Astrocyte of the hippocampus (primary cell): ENCODE data around the gene CSTB.
"Not testable (repeated sequence)": the region's sequence is repeated elsewhere in the genome, so short reads cannot be mapped to it uniquely, and the experiment has no call there.

ENCODE experiments used
- DNase-seq: peaks from one replicate; pipeline ENCODE4 v3.0.0; 2011; ENCODE audit warnings: low read depth, low spot score

CSTB gene, protein sequence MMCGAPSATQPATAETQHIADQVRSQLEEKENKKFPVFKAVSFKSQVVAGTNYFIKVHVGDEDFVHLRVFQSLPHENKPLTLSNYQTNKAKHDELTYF

GRCh38 chr21:43775795-43776430, at the start of gene CSTB:
Gene CSTB (minus strand): TSS chr21:43776308. CDS start chr21:43776269, 39 bp downstream.
- peak; percentile 87 for DNase-seq

DNA sequence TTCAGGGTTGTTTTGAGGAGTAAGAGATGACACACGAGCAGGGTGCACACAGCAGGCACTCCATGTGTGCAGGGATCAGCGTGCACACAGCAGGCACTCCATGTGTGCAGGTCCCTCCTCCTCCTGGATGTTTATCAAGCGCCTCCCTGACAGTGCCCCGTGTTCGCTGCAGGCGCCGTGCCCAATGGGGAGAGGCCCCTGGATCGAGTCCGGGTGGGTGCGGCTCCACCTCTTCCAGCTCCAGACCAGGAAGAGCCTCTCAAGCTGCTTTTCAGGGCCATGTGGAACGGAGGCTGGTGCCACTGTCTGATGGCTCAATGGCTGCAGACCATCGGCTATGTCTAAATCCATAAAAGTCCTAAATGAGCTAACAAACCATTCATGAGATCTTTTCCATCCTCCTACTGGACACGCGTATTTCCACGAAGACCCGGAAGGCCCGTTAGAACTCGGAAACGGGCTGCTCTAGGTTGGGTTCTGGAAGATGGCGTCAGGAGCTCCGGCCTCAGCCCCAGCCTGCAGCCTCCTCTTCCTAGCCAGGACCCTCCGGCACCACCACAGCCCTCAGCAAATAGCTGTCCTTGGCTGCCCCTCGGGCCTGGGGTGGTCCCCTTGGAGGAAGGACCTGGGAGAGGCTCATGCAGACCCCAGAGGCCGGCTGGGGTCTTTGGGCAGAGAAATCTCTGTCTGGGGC, 49.3 kb upstream of the CSTB start:
- no peak for DNase-seq

- no peak for DNase-seq
Observed at GRCh38 chr21:43824333-43825241, 48.5 kb upstream of the CSTB start.

- not testable (repeated sequence) for DNase-seq
Observed at GRCh38 chr21:43822741-43823140, 46.6 kb upstream of the CSTB start.

DNA sequence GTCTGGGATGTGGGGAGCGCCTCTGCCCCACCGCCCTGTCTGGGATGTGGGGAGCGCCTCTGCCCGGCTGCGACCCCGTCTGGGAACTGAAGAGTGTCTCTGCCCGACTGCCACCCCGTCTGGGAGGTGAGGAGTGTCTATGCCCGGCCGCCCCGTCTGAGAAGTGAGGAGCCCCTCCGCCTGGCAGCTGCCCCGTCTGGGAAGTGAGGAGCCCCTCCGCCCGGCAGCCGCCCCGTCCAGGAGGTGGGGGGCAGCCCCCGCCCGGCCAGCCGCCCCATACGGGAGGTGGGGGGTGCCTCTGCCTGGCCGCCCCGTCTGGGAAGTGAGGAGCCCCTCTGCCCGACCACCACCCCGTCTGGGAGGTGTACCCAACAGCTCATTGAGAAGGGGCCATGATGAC, 46.1 kb upstream of the CSTB start:
- DNase-seq, result not testable (repeated sequence)

GRCh38 chr21:43820466-43820865, 44.4 kb upstream of the CSTB start:
- DNase-seq, result no peak

DNA sequence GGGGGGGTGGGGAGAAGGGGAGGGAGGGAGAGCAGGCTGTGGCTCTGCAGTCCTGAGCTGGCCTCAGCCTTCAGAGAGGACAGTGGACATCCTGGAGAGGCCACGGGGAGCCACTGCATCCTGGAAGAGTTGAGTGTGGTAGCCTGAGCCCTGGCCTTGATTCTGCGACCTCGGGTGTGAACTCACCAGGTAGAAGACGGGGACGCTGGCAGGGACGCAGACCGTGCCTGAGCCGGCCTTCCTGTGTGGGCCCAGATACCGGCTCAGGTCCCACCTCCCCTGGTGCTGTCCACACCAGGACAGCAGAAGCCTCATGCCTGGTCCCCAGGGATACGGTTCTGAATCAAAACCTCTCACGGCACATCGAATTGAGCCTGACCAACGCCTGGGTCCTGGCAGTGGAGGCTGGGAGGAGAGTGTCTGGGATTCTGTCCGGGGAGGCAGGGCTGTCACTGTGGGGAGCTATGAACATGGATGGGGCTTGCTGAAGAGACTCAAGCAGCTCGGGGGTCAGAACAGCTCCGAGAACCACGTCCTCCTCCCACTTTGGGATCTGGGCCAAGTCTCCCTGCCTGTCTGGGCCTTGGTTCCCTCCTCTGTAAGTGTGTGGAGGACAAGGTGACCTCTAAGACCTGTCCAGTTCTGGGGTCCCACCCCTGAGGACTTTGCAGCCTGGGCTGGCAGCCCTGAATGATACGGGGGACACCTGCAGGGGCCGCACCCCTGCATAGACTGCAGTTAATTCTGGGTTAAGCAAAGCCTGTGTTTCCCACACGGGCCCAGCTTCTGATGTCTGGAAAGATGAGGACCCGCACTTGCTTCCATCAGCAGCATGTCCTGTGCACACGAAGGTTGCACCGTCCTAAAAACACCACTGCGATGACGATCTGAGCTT, 43.6 kb upstream of the CSTB start:
- DNase-seq, result no peak

- no peak for DNase-seq
Observed at GRCh38 chr21:43818685-43819084, 42.6 kb upstream of the CSTB start.

DNA sequence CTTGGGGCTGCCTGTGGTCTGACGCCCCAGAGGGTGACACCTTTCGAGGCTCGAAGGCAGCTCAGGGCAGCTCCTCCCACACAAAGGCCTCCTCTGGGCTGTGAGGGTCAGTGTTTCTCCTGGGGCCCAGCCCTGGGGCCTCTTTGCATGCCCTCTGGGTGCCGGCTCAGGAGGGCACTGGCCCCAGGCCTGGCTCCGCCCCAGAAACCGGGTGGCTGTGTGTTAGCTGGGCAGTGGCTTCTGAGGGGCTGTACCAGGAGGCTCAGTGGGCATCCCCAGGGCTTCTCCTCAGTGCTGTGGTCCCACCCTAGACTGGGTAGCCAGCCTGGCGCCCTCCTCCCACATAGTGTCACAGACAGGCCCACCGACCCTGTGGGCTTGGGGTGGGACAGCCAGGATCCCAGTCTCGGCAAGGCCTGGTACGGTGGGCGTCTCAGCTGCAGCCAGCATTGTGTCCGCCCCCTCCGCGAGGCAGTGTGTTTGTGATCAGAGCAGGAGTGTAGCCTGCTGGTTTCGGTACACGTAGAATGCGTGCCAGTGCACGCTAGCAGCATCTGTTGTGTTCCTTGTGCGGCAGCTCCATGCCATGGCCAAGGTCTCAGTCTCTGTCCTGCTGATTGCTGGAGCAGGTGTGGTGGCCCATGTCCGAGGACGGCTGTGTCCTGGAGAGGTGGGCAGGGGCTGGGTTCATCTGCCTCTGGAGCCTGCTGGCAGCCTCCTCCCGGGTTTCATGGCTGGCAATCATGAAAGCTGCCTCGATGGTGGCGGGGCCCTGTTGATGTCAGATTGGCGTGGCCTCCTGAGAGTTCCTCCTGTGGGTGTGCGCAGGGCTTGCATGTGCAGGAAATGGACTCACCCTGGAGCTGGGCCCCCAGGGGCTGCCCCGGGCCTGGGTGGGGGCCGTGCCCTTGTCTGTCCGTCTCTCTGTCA, 41.3 kb upstream of the CSTB start:
- DNase-seq, result no peak

- DNase-seq, result no peak
Observed at GRCh38 chr21:43816611-43817071, 40.5 kb upstream of the CSTB start.

DNA sequence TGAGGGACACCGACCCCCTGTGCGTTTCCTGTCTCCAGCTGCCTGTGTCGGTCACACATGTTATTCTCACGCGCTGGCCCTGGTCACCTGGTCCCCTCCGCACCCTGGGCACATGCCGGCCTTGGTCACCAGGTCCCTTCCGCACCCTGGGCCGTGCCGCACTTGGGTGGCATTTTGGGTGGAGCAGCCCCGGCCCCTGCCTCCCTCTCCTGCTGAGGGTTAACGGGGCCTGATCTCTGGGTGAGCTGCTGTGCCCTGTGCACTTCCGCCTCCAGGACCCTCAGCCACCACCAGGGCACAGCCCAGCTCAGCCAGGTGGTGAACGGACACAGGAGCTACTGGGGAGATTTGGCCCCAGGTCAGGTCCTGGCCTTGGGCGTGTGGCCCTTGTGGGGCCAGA, 39.9 kb upstream of the CSTB start:
- DNase-seq, result no peak

DNA sequence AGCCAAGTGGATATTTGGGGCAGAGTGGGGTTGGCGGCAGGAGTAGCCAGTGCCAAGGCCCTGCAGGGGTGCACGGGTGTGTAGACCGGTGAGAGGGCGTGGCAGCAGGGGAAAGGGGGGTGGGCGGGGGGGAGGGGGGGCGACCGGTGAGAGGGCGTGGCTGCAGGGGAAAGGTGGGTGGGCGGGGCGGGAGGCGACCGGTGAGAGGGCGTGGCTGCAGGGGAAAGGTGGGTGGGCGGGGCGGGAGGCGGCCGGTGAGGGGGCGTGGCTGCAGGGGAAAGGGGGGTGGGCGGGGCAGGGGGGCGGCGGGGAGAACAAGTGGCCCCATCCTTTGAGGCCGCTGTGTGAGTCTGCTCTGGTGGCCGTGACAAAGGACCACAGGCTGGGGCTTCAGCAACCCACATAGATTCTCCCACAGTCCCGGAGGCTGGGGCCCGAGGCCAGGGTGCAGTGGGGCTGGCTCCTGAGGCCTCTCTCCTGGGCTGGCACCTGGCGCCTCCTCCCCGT, 39.1 kb upstream of the CSTB start:
- no peak for DNase-seq

GRCh38 chr21:43814215-43815106, 38.4 kb upstream of the CSTB start:
- DNase-seq, result peak; percentile 44

- DNase-seq, result no peak
Observed at GRCh38 chr21:43813656-43813980, 37.5 kb upstream of the CSTB start.

- no peak for DNase-seq
Observed at GRCh38 chr21:43812957-43813655, 37.0 kb upstream of the CSTB start.

DNA sequence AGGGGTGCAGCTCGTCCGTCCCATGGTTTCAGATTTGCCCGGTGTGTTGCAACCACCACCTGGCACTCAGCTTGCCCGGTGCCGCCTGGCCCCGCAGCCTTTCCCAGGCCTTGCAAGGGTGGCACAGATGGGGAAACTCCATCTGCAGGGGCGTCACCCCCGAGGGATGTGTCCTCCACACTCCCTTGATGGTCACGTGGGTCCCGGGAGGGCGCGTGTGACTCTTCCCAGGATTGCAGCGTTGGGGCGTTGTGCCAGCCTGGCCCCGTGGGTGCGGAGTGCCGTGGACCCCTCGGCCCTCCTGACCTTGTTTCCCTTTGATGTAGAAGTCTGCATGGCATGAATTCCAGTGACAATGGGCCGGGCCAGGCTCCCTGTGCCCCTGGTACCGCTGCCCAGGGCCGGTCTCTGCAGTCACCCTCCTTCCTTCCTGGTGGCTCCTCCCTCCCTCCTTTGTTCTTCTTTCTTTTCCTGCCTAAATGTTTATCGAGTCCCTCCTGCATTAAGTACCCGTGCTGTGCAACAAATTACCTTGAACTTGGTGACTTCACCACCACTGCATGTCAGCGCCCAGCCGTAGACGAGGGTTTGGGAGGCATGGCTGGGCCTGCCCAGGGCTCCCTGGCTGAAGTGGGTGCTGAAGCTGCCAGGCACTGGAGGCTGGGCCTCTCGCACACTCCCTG, 36.2 kb upstream of the CSTB start:
- DNase-seq, result peak; percentile 16

- DNase-seq, result no peak
Observed at GRCh38 chr21:43811262-43812105, 35.4 kb upstream of the CSTB start.
